ENCODE results near the gene MBD2.

- no peak for TF ChIP-seq EZH2 (IDR thresholded peaks at IDR 0.05; ENCODE audit: borderline replicate concordance, low read depth, low read length, poor library complexity, severe bottlenecking)
- no peak for TF ChIP-seq CTCF (conservative IDR thresholded peaks at IDR 0.05; ENCODE audit: low read depth, low read length)
Measured at GRCh38 chr18:54192415-54192814, 32.1 kb downstream of the MBD2 start.
